Nasal cavity respiratory epithelium epithelial cell of viscerocranial mucosa (primary cell): ENCODE results near the gene MALT1. TPM values are rescaled to one million over a fixed set of nuclear protein-coding genes. Genes with fewer than 3 reads are reported as not detected.

ENCODE experiments used
- total RNA-seq: library from RNA; depleted of rRNA; stranded (reverse); fragments of >200 nt; gene quantifications from 2 replicates; pipeline ENCODE4 v1.2.3, GENCODE V29; 2014

MALT1 gene, protein sequence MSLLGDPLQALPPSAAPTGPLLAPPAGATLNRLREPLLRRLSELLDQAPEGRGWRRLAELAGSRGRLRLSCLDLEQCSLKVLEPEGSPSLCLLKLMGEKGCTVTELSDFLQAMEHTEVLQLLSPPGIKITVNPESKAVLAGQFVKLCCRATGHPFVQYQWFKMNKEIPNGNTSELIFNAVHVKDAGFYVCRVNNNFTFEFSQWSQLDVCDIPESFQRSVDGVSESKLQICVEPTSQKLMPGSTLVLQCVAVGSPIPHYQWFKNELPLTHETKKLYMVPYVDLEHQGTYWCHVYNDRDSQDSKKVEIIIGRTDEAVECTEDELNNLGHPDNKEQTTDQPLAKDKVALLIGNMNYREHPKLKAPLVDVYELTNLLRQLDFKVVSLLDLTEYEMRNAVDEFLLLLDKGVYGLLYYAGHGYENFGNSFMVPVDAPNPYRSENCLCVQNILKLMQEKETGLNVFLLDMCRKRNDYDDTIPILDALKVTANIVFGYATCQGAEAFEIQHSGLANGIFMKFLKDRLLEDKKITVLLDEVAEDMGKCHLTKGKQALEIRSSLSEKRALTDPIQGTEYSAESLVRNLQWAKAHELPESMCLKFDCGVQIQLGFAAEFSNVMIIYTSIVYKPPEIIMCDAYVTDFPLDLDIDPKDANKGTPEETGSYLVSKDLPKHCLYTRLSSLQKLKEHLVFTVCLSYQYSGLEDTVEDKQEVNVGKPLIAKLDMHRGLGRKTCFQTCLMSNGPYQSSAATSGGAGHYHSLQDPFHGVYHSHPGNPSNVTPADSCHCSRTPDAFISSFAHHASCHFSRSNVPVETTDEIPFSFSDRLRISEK
- 57.4 and 67.0 TPM in 2 replicates for total RNA-seq

DNA sequence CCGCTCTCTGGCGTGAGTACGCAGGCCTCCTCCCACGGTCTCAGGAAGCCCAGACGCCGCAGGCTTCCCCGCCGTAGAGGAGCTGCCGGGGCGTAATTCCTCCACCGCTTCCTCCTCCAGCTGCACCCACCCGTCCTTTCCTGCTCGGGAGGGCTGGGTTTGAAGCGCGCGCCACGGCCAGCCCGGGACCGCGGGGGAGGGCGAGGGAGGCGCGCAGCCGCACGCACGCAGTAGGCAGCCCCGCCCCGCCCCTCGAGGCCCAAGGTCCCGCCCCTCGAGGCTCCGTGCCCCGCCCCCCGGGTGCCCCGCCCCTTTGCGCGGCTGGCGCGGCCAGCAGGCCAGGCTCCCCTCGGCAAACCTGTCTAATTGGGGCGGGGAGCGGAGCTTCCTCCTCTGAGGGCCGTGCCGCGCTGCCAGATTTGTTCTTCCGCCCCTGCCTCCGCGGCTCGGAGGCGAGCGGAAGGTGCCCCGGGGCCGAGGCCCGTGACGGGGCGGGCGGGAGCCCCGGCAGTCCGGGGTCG is at the start of gene MALT1:
MALT1 (plus strand) TSS at position 355 of the 521 bp plus-strand sequence. CDS start 179 bp downstream, outside the sequence.

Other genes with a start within 250 kb of the MALT1 start
- gene ALPK2, start 42.4 kb upstream of the MALT1 start, total RNA-seq = under 0.01 and 0.34 TPM in 2 replicates
- gene ZNF532, start 193.4 kb downstream of the MALT1 start, total RNA-seq = 46.1 and 59.9 TPM in 2 replicates